GM15510 (cell line): ENCODE results near the gene NCBP3.

Experiments
- POLR2A ChIP-seq: IDR thresholded peaks from 3 replicates; pipeline ENCODE4 v1.6.1; 2011; ENCODE audit warnings: borderline replicate concordance; ENCODE audit not compliant: insufficient read length; ENCODE audit errors: extremely low read depth

NCBP3 gene

GRCh38 chr17:3796110-3796821 is 49.8 kb downstream of the NCBP3 start:
- no peak for TF ChIP-seq POLR2A

DNA sequence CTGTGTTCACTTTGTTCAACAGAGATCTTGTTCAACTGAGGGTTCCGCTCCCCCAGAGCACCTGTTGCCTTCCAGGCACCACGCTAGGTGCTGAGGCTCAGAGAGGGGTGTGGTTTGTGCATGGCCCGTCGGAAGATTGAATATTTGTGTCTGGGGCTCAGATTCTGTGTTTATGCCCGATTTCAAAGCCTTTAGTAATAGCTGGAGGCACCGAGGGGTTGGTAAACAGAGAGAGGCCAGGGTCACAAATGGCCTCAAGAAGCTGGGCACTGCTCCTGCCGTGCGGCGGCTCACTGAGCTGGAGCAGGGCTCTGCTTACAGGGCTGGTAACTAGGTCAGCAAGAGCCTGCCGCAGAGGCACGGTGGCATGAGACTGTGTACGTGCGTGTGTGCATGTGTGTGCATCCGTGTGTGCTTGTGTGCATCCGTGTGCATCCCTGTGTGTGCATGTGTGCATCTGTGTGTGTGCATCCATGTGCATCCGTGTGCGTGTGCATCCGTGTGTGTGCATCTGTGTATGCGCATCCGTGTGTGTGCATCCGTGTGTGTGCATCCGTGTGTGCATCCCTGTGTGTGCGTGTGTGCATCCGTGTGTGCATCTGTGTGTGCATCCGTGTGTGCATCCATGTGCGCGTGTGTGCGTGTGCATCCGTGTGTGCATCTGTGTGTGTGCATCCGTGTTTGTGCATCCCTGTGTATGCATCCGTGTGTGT is 50.5 kb downstream of the NCBP3 start:
- no peak for TF ChIP-seq POLR2A

DNA sequence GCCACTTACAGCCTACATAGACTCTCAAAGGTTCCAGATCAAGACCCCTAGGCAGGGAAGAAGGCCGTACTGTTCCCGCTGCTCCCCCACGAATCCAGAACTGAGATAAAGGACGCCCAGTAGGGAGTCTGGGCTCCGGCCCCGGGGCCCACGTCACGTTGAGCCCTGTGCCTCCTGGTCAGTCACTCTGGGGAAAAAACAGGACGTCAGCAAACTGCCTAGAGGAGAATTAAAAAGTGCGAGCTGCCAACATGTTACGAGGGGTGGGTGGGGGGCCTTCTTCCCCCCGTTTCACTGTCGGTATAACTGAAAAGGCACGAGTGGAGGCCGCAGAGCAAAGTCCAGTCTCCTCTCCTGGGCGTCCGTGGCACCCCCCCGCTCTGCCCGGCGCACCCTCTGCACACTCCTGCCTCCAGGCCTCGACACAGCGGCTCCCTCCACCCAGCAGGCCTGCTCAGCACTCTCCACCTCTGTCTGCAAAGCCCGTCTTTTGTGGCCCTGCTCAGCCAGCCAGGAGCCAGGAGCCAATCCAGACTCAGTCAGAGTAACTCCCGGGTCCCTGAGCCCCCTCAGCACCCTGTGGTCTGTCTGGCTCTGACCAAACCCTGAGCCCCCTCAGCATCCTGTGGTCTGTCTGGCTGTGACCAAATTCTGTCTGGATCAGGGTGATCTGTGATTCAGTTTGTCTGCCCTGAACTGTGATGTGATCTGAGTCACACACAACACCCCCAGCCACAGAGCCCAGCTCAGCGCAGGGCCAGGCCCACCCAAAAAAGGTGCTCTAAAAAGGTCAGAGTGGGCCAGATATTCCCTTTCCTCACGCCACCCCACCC is 51.3 kb downstream of the NCBP3 start:
- no peak for TF ChIP-seq POLR2A

- TF ChIP-seq POLR2A = no peak
These were observed 53.6 kb downstream of the NCBP3 start for GRCh38 chr17:3792481-3792880.

GRCh38 chr17:3788200-3788599 is 57.8 kb downstream of the NCBP3 start:
- TF ChIP-seq POLR2A = no peak

- TF ChIP-seq POLR2A = no peak
These were observed 63.3 kb downstream of the NCBP3 start for GRCh38 chr17:3782751-3783150.

- no peak for TF ChIP-seq POLR2A
These were observed 65.1 kb downstream of the NCBP3 start for GRCh38 chr17:3780986-3781385.

DNA sequence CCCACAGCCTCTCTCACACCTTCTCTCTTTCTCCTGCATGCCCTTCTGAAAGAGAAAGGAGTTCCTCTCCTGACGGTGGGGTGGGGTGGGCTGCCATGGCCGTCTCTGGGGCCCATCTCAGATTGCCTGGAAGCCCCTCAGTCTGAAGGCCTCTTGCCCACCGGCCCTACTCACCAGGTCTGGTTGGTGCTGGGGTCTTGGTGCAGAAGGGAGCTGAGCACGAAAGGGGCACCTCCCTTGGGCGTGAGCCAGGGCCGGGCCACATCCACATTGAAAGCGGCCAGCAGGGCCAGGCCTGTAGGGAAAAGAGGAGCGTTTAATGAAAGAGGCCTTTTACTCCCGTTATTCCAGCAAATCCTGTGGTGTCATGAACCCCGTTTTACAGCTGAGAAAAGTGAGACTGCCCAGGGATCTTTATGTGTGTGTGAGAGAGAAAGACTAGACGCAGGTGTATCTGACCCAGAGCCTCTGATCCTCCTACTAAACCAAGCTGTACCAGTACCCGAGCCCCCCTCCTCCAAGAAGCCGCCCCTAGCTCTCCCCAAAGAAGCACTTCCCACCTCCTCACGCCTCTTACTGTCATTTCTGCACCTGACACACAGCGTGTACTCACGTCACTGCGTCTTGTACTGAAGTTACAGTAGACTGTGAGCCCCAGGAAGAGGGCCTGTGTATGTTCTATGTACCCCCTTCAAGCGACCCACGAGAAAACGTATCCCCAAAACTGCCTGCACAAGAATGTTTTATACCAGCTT is 68.5 kb downstream of the NCBP3 start:
- no peak for TF ChIP-seq POLR2A

GRCh38 chr17:3773966-3774365 is 72.1 kb downstream of the NCBP3 start:
- no peak for TF ChIP-seq POLR2A

GRCh38 chr17:3773511-3773910 is 72.5 kb downstream of the NCBP3 start:
- TF ChIP-seq POLR2A = no peak

DNA sequence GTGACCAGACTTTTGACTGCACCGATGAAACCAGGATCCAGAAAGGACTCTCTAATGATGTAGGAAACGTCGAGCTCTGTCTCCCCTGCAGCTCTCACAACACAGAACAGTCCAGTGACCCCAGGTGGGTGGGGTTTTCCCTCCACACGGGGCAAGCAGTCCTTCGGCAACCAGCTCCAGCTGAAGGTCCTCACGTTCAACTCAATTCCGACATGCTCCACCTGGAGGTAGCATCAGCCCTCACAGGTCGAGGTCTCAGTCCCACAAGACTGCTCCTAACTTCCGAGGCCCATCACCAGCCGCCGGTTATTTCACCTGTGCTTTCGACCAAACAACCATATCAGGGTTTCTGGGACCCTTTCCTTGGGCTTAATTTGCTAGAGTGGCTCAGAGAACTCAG is 73.3 kb downstream of the NCBP3 start:
- TF ChIP-seq POLR2A = no peak

DNA sequence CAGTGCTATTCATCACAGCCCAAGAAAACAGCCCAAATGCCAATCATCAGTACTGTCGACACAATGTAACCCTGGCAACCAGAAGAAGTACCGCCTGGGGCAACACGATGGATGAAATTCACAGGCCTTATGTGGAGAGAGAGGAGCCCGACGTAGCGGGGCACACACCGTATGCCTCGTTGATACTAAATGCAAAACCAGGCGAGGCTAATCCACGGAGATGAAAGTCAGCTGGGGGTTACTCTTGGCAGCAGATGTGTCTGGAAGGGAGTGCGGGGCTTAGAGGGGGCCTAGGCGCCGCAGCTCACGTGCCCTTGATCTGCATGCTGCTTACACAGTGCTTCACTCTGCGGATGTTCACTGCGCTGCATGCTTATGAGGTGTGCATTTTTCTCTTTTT is 74.9 kb downstream of the NCBP3 start:
- no peak for TF ChIP-seq POLR2A

GRCh38 chr17:3770466-3770865 is 75.6 kb downstream of the NCBP3 start:
- no peak for TF ChIP-seq POLR2A

DNA sequence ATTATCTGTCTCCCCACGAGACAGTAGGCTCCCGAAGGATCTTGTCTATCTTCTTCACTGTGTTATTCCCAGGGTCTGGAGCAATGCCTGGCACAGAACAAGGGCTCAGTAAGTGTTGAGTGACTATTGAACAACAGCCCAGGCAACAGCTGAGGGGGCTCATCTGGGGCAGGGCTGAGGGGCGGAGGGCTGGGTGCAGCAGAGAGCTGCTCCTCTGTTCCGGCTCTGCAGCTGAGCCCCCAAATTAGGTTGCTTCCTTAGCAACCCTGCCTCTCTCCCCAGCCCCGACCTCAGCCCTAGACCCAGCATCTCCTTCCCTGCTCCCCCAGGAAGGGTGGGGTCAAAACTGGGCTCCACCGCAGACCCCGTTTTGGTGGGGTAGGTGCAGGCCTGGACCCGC is 77.3 kb downstream of the NCBP3 start:
- TF ChIP-seq POLR2A = no peak

- no peak for TF ChIP-seq POLR2A
These were observed 77.7 kb downstream of the NCBP3 start for GRCh38 chr17:3768341-3768740.
